Measurements from ENCODE around the gene NIBAN1.
"Not testable (repeated sequence)": the region's sequence is repeated elsewhere in the genome, so short reads cannot be mapped to it uniquely, and the experiment has no call there.

Gene NIBAN1

GRCh38 chr1:184974056-184974836 lies at the start of gene NIBAN1:
Gene NIBAN1, minus strand, starts transcription at chr1:184974508. Its CDS starts 152 bp downstream, at chr1:184974356.
- peak; percentile 67 for DNase-seq

- DNase-seq, result no peak
Measured at GRCh38 chr1:185017966-185018365, 43.7 kb upstream of the NIBAN1 start.

GRCh38 chr1:185017338-185017737 lies 43.0 kb upstream of the NIBAN1 start:
- peak; percentile 70 for DNase-seq

- peak; percentile 15 for DNase-seq
Measured at GRCh38 chr1:185016880-185017279, 42.6 kb upstream of the NIBAN1 start.

- DNase-seq, result no peak
Measured at GRCh38 chr1:185015631-185016030, 41.3 kb upstream of the NIBAN1 start.

- DNase-seq, result no peak
Measured at GRCh38 chr1:185014941-185015340, 40.6 kb upstream of the NIBAN1 start.

GRCh38 chr1:185010361-185010760 lies 36.1 kb upstream of the NIBAN1 start:
- no peak for DNase-seq

- no peak for DNase-seq
Measured at GRCh38 chr1:185008838-185009237, 34.5 kb upstream of the NIBAN1 start.

- not testable (repeated sequence) for DNase-seq
Measured at GRCh38 chr1:185001312-185001880, 27.1 kb upstream of the NIBAN1 start.

GRCh38 chr1:184999974-185000373 lies 25.7 kb upstream of the NIBAN1 start:
- DNase-seq, result not testable (repeated sequence)

GRCh38 chr1:184994301-184994700 lies 20.0 kb upstream of the NIBAN1 start:
- no peak for DNase-seq

GRCh38 chr1:184992271-184992670 lies 18.0 kb upstream of the NIBAN1 start:
- no peak for DNase-seq

GRCh38 chr1:184990204-184990603 lies 15.9 kb upstream of the NIBAN1 start:
- no peak for DNase-seq

- no peak for DNase-seq
Measured at GRCh38 chr1:184988506-184988905, 14.2 kb upstream of the NIBAN1 start.

- DNase-seq, result no peak
Measured at GRCh38 chr1:184987696-184988095, 13.4 kb upstream of the NIBAN1 start.

- DNase-seq, result peak; percentile 64
Measured at GRCh38 chr1:184986250-184986649, 11.9 kb upstream of the NIBAN1 start.

- peak; percentile 69 for DNase-seq
Measured at GRCh38 chr1:184982002-184982954, 8.0 kb upstream of the NIBAN1 start.

- no peak for DNase-seq
Measured at GRCh38 chr1:184980726-184981125, 6.4 kb upstream of the NIBAN1 start.

GRCh38 chr1:184975208-184975870 lies 1.0 kb upstream of the NIBAN1 start:
- no peak for DNase-seq

GRCh38 chr1:184974837-184975115 lies 468 bp upstream of the NIBAN1 start:
- no peak for DNase-seq

- DNase-seq, result peak; percentile 25
Measured at GRCh38 chr1:184973272-184974055, 844 bp downstream of the NIBAN1 start.

Data from kidney glomerular epithelial cell (primary cell).